Measurements from ENCODE around the gene CASP2. TPM values are rescaled to one million over a fixed set of nuclear protein-coding genes. Genes with fewer than 3 reads are reported as not detected.

The CASP2 gene
- total and polyA plus RNA-seq, 2 of the 8 experiments (the other 6 are each of a cell fraction or from before 2014, with no cell fraction given), result 23.7 to 35.3 TPM

GRCh38 chr7:143354965-143355364, 66.8 kb downstream of the CASP2 start:
- Histone ChIP-seq H4K8ac (ENCODE audit: extremely low read depth, insufficient read depth, low read length) (no peak overlapping the region; the same call in 1 of the 2 replicates), H2BK120ac (replicated peaks; ENCODE audit: low read depth, low read length) (no peak overlapping the region), H2BK20ac (ENCODE audit: low read length) (no peak overlapping the region), H4K91ac (replicated peaks; ENCODE audit: insufficient read length, low read length) (no peak overlapping the region), H4K5ac (ENCODE audit: insufficient read length, low read depth, low read length) (no peak overlapping the region), H3K4me3 (ENCODE audit: extremely low read depth in 1 of 4, insufficient read depth in 2 of 4, low read depth in 3 of 4, low read length in 4 of 4) (no peak overlapping the region), H3K23ac (ENCODE audit: insufficient read length) (no peak overlapping the region), H3K18ac (ENCODE audit: extremely low read depth, low read length) (no peak overlapping the region), H3K14ac (ENCODE audit: insufficient read length) (no peak overlapping the region), H2BK12ac (ENCODE audit: low read depth, low read length) (no peak overlapping the region), H4K20me1 (replicated peaks in 1 of 2; ENCODE audit: control insufficient read depth in 1 of 2, insufficient read depth in 2 of 2, low read length in 2 of 2) (no peaks in the 10 kb centered on the region), H2AK5ac (ENCODE audit: low read depth, low read length) (no peak overlapping the region), H3K4me2 (ENCODE audit: insufficient read depth in 1 of 2, low read depth in 2 of 2, low read length in 2 of 2) (no peak overlapping the region), H3K4me1 (replicated peaks in 1 of 4; ENCODE audit: control insufficient read depth in 3 of 4, insufficient read depth in 4 of 4, low read length in 3 of 4) (peaks cover 0 to 8% (median 2%) of the 10 kb centered on the region in 4 experiments; a peak in 2 of 7 replicates), H3K9me3 (ENCODE audit: insufficient read depth in 2 of 2, low read depth in 1 of 2, low read length in 1 of 2) (no peaks in the 10 kb centered on the region), H3K27ac (ENCODE audit: low read depth, low read length) (no peak overlapping the region), H3K23me2 (ENCODE audit: low read depth, low read length) (no peaks in the 10 kb centered on the region), H3K79me2 (ENCODE audit: control insufficient read depth in 1 of 2, insufficient read depth in 2 of 2, low read length in 2 of 2) (no peaks in the 10 kb centered on the region), H3K27me3 (replicated peaks in 1 of 4; ENCODE audit: control insufficient read depth in 3 of 4, extremely low read depth in 1 of 4, insufficient read depth in 3 of 4, low read length in 3 of 4) (no peaks in the 10 kb centered on the region), H3K56ac (replicated peaks; ENCODE audit: insufficient read length, low read depth, low read length) (no peak overlapping the region), H3K79me1 (ENCODE audit: low read depth, low read length) (no peaks in the 10 kb centered on the region), H3K4ac (replicated peaks; ENCODE audit: insufficient read length, low read depth, low read length) (no peak overlapping the region), H3K36me3 (ENCODE audit: control insufficient read depth in 2 of 4, insufficient read depth in 4 of 4, low read length in 3 of 4) (peaks cover 2 to 35% (median 16%) of the 10 kb centered on the region in 4 experiments; a peak in 6 of 8 replicates), H2AFZ (ENCODE audit: low read length) (no peak overlapping the region), H2BK5ac (ENCODE audit: low read depth, low read length) (no peak overlapping the region), H2BK15ac (ENCODE audit: low read length) (no peak overlapping the region), H3K9ac (replicated peaks in 1 of 4; ENCODE audit: extremely low read depth in 1 of 4, low read depth in 3 of 4, low read length in 3 of 4) (no peak overlapping the region)
- CTCF ChIA-PET (ENCODE audit: partially characterized antibody), result interaction anchor here (0.8 to 7.1 kb wide), 15 partner anchors 8 to 107 kb away, joined by 3 to 43 read pairs (median 5); partner anchors contain the start of gene CLCN1
- WGBS, 2 experiments (ENCODE audit: extremely low coverage in 1 of 2, insufficient coverage in 1 of 2, insufficient read length in 1 of 2, insufficient replicate concordance in 2 of 2, low coverage in 1 of 2, low lambda C conversion rate in 2 of 2, missing lambda C conversion rate in 1 of 2), result 82% methylated on average over 8 of the region's 8 CpGs; no CpG with 5 or more reads in 1 of the 2 experiments
- no peak for FAIRE-seq
- DNase-seq (ENCODE audit: low read depth in 1 of 2, low spot score in 2 of 2), result no peak
- POLR2A ChIA-PET (ENCODE audit: partially characterized antibody), result interaction anchor here (0.7 to 5.5 kb wide), 9 partner anchors 16 to 57 kb away, joined by 3 to 39 read pairs (median 3); no protein-coding TSS in a partner anchor
- TF ChIP-seq CHD1 (IDR thresholded peaks at IDR 0.05; ENCODE audit: low read depth, low read length) (no peak), BACH1 (IDR thresholded peaks at IDR 0.05; ENCODE audit: low read length) (no peak), CBX8 (IDR thresholded peaks at IDR 0.05; ENCODE audit: borderline replicate concordance, low read depth, low read length) (no peak), RAD21 (IDR thresholded peaks at IDR 0.05 in 1 of 2, conservative IDR thresholded peaks at IDR 0.05 in 1 of 2; ENCODE audit: low read depth in 2 of 2, low read length in 2 of 2) (no peak), BCL11A (IDR thresholded peaks at IDR 0.05; ENCODE audit: low read depth in 2 of 2, low read length in 2 of 2) (no peak), TAF7 (optimal IDR thresholded peaks at IDR 0.05; ENCODE audit: borderline replicate concordance, low read depth, low read length) (no peak), ASH2L (IDR thresholded peaks at IDR 0.05; ENCODE audit: low read length) (no peak), RFX5 (IDR thresholded peaks at IDR 0.05; ENCODE audit: borderline replicate concordance, low read depth, low read length) (no peak), SP2 (IDR thresholded peaks at IDR 0.05; ENCODE audit: low read length) (no peak), KDM5A (IDR thresholded peaks at IDR 0.05; ENCODE audit: low read length) (no peak), RNF2 (IDR thresholded peaks at IDR 0.05; ENCODE audit: borderline replicate concordance, low read depth, low read length, missing control alignments, poor library complexity, severe bottlenecking) (no peak), SRF (IDR thresholded peaks at IDR 0.05; ENCODE audit: low read depth, low read length) (no peak), GTF2F1 (IDR thresholded peaks at IDR 0.05; ENCODE audit: borderline replicate concordance, low read depth, low read length) (no peak), POU5F1 (IDR thresholded peaks at IDR 0.05; ENCODE audit: low read depth, low read length) (no peak)

All from H1 (cell line).